Immature natural killer cell (primary cell): ENCODE data around the gene CHAD. TPM values are rescaled to one million over a fixed set of nuclear protein-coding genes. Genes with fewer than 3 reads are reported as not detected.
"Not testable (repeated sequence)": the region's sequence is repeated elsewhere in the genome, so short reads cannot be mapped to it uniquely, and the experiment has no call there.

ENCODE experiments used
- DNase-seq, 3 donors: peaks; one replicate each; pipeline ENCODE4 v3.0.0; 2022; ENCODE audit warnings: mixed read lengths in 1 of 3
- H3K27ac Mint-ChIP-seq, 6 donors: one replicate each; pipeline ENCODE4 v1.8.0; 2020; ENCODE audit warnings: mixed read lengths in 6 of 6, mild to moderate bottlenecking in 5 of 6, inconsistent platforms in 4 of 6, moderate library complexity in 3 of 6
- H3K27me3 Mint-ChIP-seq, 3 donors: one replicate each; pipeline ENCODE4 v1.8.0; 2020 to 2021; ENCODE audit warnings: low read depth in 3 of 3, mild to moderate bottlenecking in 3 of 3, mixed read lengths in 3 of 3, moderate library complexity in 3 of 3, inconsistent platforms in 1 of 3
- H3K36me3 Mint-ChIP-seq, 3 donors: one replicate each; pipeline ENCODE4 v1.8.0; 2020; ENCODE audit warnings: mixed read lengths in 3 of 3, inconsistent platforms in 2 of 3, mild to moderate bottlenecking in 2 of 3
- H3K4me1 Mint-ChIP-seq, 2 donors: one replicate each; pipeline ENCODE4 v1.8.0; 2020; ENCODE audit warnings: inconsistent platforms in 2 of 2, mild to moderate bottlenecking in 2 of 2, mixed read lengths in 2 of 2, moderate library complexity in 1 of 2
- H3K4me3 Mint-ChIP-seq, 5 donors: one replicate each; pipeline ENCODE4 v1.8.0; 2020; ENCODE audit warnings: mild to moderate bottlenecking in 5 of 5, mixed read lengths in 5 of 5, inconsistent platforms in 3 of 5, moderate library complexity in 3 of 5
- H3K9me3 Mint-ChIP-seq, 6 donors: one replicate each; pipeline ENCODE4 v1.8.0; 2020; ENCODE audit warnings: mild to moderate bottlenecking in 6 of 6, mixed read lengths in 6 of 6, inconsistent platforms in 4 of 6, moderate library complexity in 3 of 6
- polyA plus RNA-seq, 3 donors: library from polyadenylated mRNA; unstranded; fragments of 300-500 nt; fragmentation: Illumina TruSeq; gene quantifications; one replicate each; pipeline ENCODE4 v1.2.3, GENCODE V29; 2021

CHAD gene
- polyA plus RNA-seq, 3 donors from 2014 or later, result not detected

GRCh38 chr17:50422738-50423137 is 45.9 kb downstream of the CHAD start:
- Mint-ChIP-seq H3K9me3 (no peaks in the 10 kb centered on the region), H3K4me1 (peaks cover 34% of the 10 kb centered on the region in 2 donors), H3K36me3 (peaks cover 0 to 3% (median 0%) of the 10 kb centered on the region in 3 donors), H3K27me3 (peaks cover 3 to 4% (median 4%) of the 10 kb centered on the region in 3 donors), H3K4me3 (peak overlapping the region in 1 of 5 donors; percentile 43), H3K27ac (peak overlapping the region in 1 of 6 donors; percentile 41)
- no peak for DNase-seq

GRCh38 chr17:50421308-50422051 is 47.2 kb downstream of the CHAD start:
- peak in 2 of 3 donors; percentile 18 to 23 for DNase-seq
- Mint-ChIP-seq H3K9me3 (no peaks in the 10 kb centered on the region), H3K4me3 (peak overlapping the region; percentile 71 to 91 (median 77))

DNA sequence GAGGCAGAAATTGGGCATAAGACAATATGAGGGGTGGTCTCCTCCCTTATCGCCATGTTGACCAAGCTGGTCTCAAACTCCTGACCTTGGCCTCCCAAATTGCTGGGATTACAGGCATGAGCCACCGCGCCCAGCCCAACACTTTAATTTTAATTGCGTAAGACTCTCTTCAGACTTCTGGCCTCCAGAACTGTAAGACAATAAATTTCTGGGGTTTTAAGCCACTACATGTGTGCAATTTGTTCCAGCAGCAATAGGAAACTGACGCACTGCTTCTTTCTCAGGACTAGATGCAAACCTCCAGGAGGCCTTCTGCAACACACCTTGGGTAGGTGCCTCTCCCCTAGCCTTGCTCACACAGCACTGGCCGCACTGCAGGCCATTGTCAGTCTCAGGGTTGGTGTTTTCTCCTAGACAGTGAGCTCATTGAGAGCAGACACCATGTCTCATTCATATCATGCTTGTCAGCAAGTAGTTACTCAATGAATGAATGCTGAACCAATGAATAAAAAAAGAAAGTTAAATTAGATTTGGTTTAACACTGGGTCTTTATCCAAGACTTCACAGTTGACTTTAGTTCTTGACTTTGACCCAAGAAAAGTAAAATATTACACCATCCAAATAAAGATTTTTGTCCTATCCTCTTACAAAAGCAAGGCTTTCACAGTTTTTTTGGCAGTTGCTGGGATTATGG is 48.1 kb downstream of the CHAD start:
- peak overlapping the region in 5 of 6 donors; percentile 40 to 98 (median 91) for H3K27ac Mint-ChIP-seq
- peak overlapping the region in 3 of 5 donors; percentile 1 to 71 (median 31) for H3K4me3 Mint-ChIP-seq
- H3K36me3 Mint-ChIP-seq, result peaks cover 0 to 3% (median 0%) of the 10 kb centered on the region in 3 donors
- no peaks in the 10 kb centered on the region for H3K9me3 Mint-ChIP-seq
- no peak for DNase-seq
- peaks cover 16 to 18% of the 10 kb centered on the region in 2 donors for H3K4me1 Mint-ChIP-seq
- H3K27me3 Mint-ChIP-seq, result peaks cover 3 to 4% (median 4%) of the 10 kb centered on the region in 3 donors

More at GRCh38 chr17:50421308-50422051, 47.2 kb downstream of the CHAD start:
- Mint-ChIP-seq H3K4me1 (peaks cover 21 to 22% of the 10 kb centered on the region in 2 donors), H3K36me3 (peaks cover 0 to 3% (median 0%) of the 10 kb centered on the region in 3 donors), H3K27ac (peak overlapping the region; percentile 90 to 98 (median 92)), H3K27me3 (peaks cover 3 to 4% (median 4%) of the 10 kb centered on the region in 3 donors)

- not testable (repeated sequence) for H3K27me3 Mint-ChIP-seq, H3K36me3 Mint-ChIP-seq, H3K4me3 Mint-ChIP-seq, H3K9me3 Mint-ChIP-seq, DNase-seq
- H3K4me1 Mint-ChIP-seq, result peaks cover 10 to 14% of the 10 kb centered on the region in 2 donors
- H3K27ac Mint-ChIP-seq, result peak overlapping the region in 1 of 6 donors; percentile 71
Measured at GRCh38 chr17:50419577-50419976, 49.1 kb downstream of the CHAD start.

- DNase-seq, result no peak
- no peak overlapping the region for H3K27ac Mint-ChIP-seq
- peaks cover 0 to 5% (median 3%) of the 10 kb centered on the region in 3 donors for H3K36me3 Mint-ChIP-seq
- peaks cover 4 to 9% (median 5%) of the 10 kb centered on the region in 3 donors for H3K27me3 Mint-ChIP-seq
- no peaks in the 10 kb centered on the region for H3K9me3 Mint-ChIP-seq
- no peak overlapping the region for H3K4me3 Mint-ChIP-seq
- no peaks in the 10 kb centered on the region for H3K4me1 Mint-ChIP-seq
Measured at GRCh38 chr17:50414808-50415207, 53.9 kb downstream of the CHAD start.

Other genes with a start within 250 kb of the CHAD start
- not detected for gene TMEM92, start 194.4 kb downstream of the CHAD start, polyA plus RNA-seq
- 10 to 100 TPM in 1 of 3 donors, 1 to 10 TPM in 2; 6.8 to 17.4 (median 7.1) TPM for gene XYLT2, start 122.8 kb downstream of the CHAD start, polyA plus RNA-seq
- gene MRPL27, start 95.7 kb downstream of the CHAD start, polyA plus RNA-seq, result 10 to 100 TPM; 47.8 to 69.1 (median 49.4) TPM
- under 1 TPM in 2 of 3 donors, not detected in 1; 0.47 to 0.85 TPM for gene EME1, start 95.7 kb downstream of the CHAD start, polyA plus RNA-seq
- 10 to 100 TPM; 16.8 to 30.3 (median 23.9) TPM for gene LRRC59, start 71.4 kb downstream of the CHAD start, polyA plus RNA-seq
- 10 to 100 TPM in 1 of 3 donors, 1 to 10 TPM in 2; 4.8 to 11.1 (median 5.4) TPM for gene ACSF2, start 42.7 kb downstream of the CHAD start, polyA plus RNA-seq
- gene RSAD1, start 10.0 kb upstream of the CHAD start, polyA plus RNA-seq, result 10 to 100 TPM; 50.5 to 54.2 (median 54.1) TPM
- gene MYCBPAP, start 39.6 kb upstream of the CHAD start, polyA plus RNA-seq, result under 1 TPM in 1 of 3 donors, not detected in 2; 1.00 TPM
- gene EPN3, start 63.9 kb upstream of the CHAD start, polyA plus RNA-seq, result not detected
- 10 to 100 TPM in 1 of 3 donors, 1 to 10 TPM in 2; 9.8 to 23.0 (median 9.9) TPM for gene SPATA20, start 78.3 kb upstream of the CHAD start, polyA plus RNA-seq
- gene CACNA1G, start 91.8 kb upstream of the CHAD start, polyA plus RNA-seq, result not detected
- gene ABCC3, start 166.0 kb upstream of the CHAD start, polyA plus RNA-seq, result 1 to 10 TPM in 1 of 3 donors, under 1 TPM in 1, not detected in 1; 0.52 to 1.2 TPM
- 1 to 10 TPM; 2.3 to 6.8 (median 4.0) TPM for gene ANKRD40, start 239.0 kb upstream of the CHAD start, polyA plus RNA-seq